Measurements from ENCODE around the gene C2CD4C.

GRCh38 chr19:457636-458035 is 48.7 kb upstream of the C2CD4C start:
- TF ChIP-seq CTCF (IDR thresholded peaks at IDR 0.05) (no peak), POLR2A (IDR thresholded peaks at IDR 0.05) (no peak)

Data from adrenal gland (tissue), 5 donors.